Activated CD4-positive, alpha-beta memory T cell treated with anti-CD3 and anti-CD28 coated beads, Interleukin-2, amount 10 ng/mL, durations not matched to agents 7 days and 5 days (primary cell): Measurements from ENCODE around the gene FCAMR. TPM values are rescaled to one million over a fixed set of nuclear protein-coding genes. Genes with fewer than 3 reads are reported as not detected.

Source experiments
- CTCF ChIA-PET: fragments of 350-600 bp; sonication (Branson Sonifier 250); formaldehyde crosslinking; loops from one replicate; lab custom pipeline; 2021; ENCODE audit warnings: antibody characterized with exemption, inconsistent platforms; lab: Charles Lee
- POLR2A ChIA-PET: fragments of 350-600 bp; sonication (Branson Sonifier 250); formaldehyde crosslinking; loops from one replicate; lab custom pipeline; 2021; ENCODE audit warnings: antibody characterized with exemption; lab: Charles Lee
- DNase-seq: peaks from one replicate; pipeline ENCODE4 v3.0.0-alpha.2; 2020
- H3K27ac Mint-ChIP-seq: one replicate; pipeline ENCODE4 v1.8.0; 2021; ENCODE audit warnings: mild to moderate bottlenecking, mixed read lengths
- H3K27me3 Mint-ChIP-seq: one replicate; pipeline ENCODE4 v1.8.0; 2021; ENCODE audit warnings: mixed read lengths
- H3K36me3 Mint-ChIP-seq: one replicate; pipeline ENCODE4 v1.8.0; 2021; ENCODE audit warnings: low read depth, mixed read lengths
- H3K4me1 Mint-ChIP-seq: one replicate; pipeline ENCODE4 v1.8.0; 2021; ENCODE audit warnings: mixed read lengths
- H3K4me3 Mint-ChIP-seq: one replicate; pipeline ENCODE4 v1.8.0; 2021; ENCODE audit warnings: mild to moderate bottlenecking, mixed read lengths
- H3K9me3 Mint-ChIP-seq: one replicate; pipeline ENCODE4 v1.8.0; 2021; ENCODE audit warnings: mixed read lengths
- total RNA-seq, 2 experiments: library from RNA; stranded (reverse); gene quantifications; one replicate each; pipeline ENCODE4 v1.2.3, GENCODE V29; 2021

Gene FCAMR
- total RNA-seq, 2 experiments from 2014 or later, result not detected

GRCh38 chr1:206963740-206964139 is 6.5 kb downstream of the FCAMR start:
- Mint-ChIP-seq H3K36me3 (no peaks in the 10 kb centered on the region), H3K9me3 (no peaks in the 10 kb centered on the region), H3K4me3 (no peak overlapping the region), H3K27ac (no peak overlapping the region), H3K27me3 (no peaks in the 10 kb centered on the region), H3K4me1 (peaks cover 42% of the 10 kb centered on the region)
- CTCF ChIA-PET, result interaction anchor here (1.6 kb wide), 1 partner anchor 10 kb away, joined by 5 read pairs; no protein-coding TSS in a partner anchor
- POLR2A ChIA-PET, result no interaction called here
- DNase-seq, result no peak

DNA sequence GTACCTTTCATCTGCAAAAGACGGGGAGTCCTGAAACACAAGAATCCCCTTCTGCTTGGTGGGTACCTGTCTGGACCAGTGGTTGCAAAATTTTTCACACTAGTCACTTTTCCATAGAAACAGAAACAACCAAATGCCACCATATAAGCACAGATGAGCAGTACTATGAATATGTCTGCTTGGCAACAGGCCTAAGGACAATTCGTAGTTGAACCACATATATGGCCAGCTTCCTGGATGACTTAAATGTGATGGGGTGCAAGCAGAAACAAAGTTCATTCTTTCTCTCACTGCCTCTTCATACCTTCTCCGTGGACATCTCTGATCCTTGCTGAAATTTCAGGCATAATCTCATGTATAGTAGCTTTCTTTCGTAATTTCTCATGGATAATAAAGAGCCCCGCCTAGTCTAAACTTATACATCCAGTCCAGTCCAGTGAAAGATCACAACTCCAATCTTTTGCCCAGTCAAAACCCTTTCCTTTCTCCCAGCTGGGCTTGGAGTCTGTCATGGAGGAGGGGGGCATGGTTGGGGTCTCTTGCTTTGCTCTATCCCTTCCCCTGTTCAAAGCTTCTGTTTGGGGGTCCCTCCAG is 7.0 kb downstream of the FCAMR start:
- no peak for DNase-seq
- Mint-ChIP-seq H3K4me3 (no peak overlapping the region), H3K27ac (no peak overlapping the region), H3K4me1 (peaks cover 38% of the 10 kb centered on the region), H3K36me3 (no peaks in the 10 kb centered on the region), H3K9me3 (no peaks in the 10 kb centered on the region), H3K27me3 (no peaks in the 10 kb centered on the region)
- ChIA-PET POLR2A (interaction anchor here (1.2 kb wide), 1 partner anchor 359 kb away, joined by 4 read pairs; the partner anchor contains the start of gene CD55), CTCF (interaction anchor here (1.6 to 2.1 kb wide), 4 partner anchors 9 to 51 kb away, joined by 4 to 6 read pairs (median 5); no protein-coding TSS in a partner anchor)

GRCh38 chr1:206962272-206962671 is 8.0 kb downstream of the FCAMR start:
- POLR2A ChIA-PET, result interaction anchor here (1.2 kb wide), 1 partner anchor 359 kb away, joined by 4 read pairs; the partner anchor contains the start of gene CD55
- H3K4me3 Mint-ChIP-seq, result no peak overlapping the region
- peak overlapping the region; percentile 17 for H3K27ac Mint-ChIP-seq
- no peaks in the 10 kb centered on the region for H3K27me3 Mint-ChIP-seq
- peak; percentile 23 for DNase-seq
- no peaks in the 10 kb centered on the region for H3K9me3 Mint-ChIP-seq
- peaks cover 29% of the 10 kb centered on the region for H3K4me1 Mint-ChIP-seq
- no peaks in the 10 kb centered on the region for H3K36me3 Mint-ChIP-seq
- CTCF ChIA-PET, result interaction anchor here (1.0 to 2.1 kb wide), 6 partner anchors 8 to 247 kb away, joined by 3 to 6 read pairs (median 5); no protein-coding TSS in a partner anchor

DNA sequence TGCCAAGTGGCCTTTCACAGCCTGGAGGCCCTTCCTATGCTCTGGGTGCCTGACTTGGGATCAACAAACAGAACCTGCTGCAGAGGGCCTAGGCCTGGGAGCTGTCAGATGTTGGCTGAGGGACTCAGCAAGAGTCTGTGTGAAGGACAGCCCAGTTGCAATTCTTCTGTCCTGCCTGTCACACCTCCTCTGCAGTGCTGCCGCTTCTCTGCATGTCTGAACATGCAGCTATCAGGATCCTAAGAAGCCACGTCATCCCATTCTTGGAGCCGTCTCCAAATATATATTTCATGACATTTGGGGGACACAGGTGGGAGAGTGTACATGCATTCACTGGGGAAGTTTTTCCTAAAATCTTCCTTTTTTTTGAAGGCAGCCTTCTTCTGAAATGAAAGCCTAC is 8.6 kb downstream of the FCAMR start:
- ChIA-PET POLR2A (no interaction called here), CTCF (interaction anchor here (1.0 to 2.1 kb wide), 5 partner anchors 21 to 246 kb away, joined by 3 to 6 read pairs (median 5); no protein-coding TSS in a partner anchor)
- H3K4me1 Mint-ChIP-seq, result peaks cover 23% of the 10 kb centered on the region
- no peaks in the 10 kb centered on the region for H3K27me3 Mint-ChIP-seq
- no peaks in the 10 kb centered on the region for H3K9me3 Mint-ChIP-seq
- no peak overlapping the region for H3K27ac Mint-ChIP-seq
- H3K36me3 Mint-ChIP-seq, result no peaks in the 10 kb centered on the region
- H3K4me3 Mint-ChIP-seq, result no peak overlapping the region
- DNase-seq, result no peak

DNA sequence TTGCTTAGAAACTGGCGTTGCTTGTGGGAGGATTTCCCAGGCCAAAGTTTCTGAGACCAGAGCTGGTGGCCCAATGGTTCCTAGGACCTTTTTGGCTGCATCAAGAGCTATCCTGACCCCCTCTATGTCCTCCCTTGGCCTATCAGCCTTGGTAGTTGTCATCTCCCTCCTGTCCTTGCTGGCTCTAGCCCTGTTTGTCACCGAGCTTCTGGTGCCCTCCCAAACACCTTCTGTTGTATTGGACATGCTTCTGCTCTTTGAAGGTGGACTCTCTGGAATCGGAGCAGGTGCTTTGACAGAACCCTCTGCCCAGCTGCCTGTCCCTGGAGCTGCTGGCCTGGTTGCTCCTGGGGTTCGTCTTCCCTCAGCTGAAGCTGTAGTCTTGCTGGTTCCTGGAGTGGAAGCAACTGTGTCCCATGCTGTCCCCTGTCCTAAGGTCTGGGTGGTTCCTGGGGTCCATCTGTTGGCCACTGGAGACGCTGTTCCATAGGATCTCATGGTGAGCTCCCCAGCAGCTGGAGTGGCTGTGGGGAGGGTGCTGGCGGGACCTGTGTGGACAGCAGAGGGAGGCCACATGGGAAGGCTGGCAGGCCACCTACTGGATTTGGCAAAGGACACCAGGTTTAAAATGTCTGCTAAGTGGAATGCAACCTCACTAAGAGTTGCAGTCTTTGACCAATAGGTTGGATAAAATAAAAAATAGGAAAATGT is 9.4 kb downstream of the FCAMR start:
- POLR2A ChIA-PET, result no interaction called here
- no peaks in the 10 kb centered on the region for H3K36me3 Mint-ChIP-seq

GRCh38 chr1:206958144-206958543 is 12.1 kb downstream of the FCAMR start:
- CTCF ChIA-PET, result interaction anchor here (0.7 to 1.0 kb wide), 2 partner anchors 23 to 24 kb away, joined by 3 read pairs; no protein-coding TSS in a partner anchor
- no peaks in the 10 kb centered on the region for H3K36me3 Mint-ChIP-seq
- H3K4me1 Mint-ChIP-seq, result peaks cover 30% of the 10 kb centered on the region
- H3K9me3 Mint-ChIP-seq, result no peaks in the 10 kb centered on the region
- no peaks in the 10 kb centered on the region for H3K27me3 Mint-ChIP-seq
- POLR2A ChIA-PET, result interaction anchor here (1.0 kb wide), 1 partner anchor 11 kb away, joined by 3 read pairs; no protein-coding TSS in a partner anchor
- DNase-seq, result no peak
- no peak overlapping the region for H3K27ac Mint-ChIP-seq
- H3K4me3 Mint-ChIP-seq, result no peak overlapping the region

More for the DNA sequence above, 9.4 kb downstream of the FCAMR start:
- Mint-ChIP-seq H3K9me3 (no peaks in the 10 kb centered on the region), H3K27me3 (no peaks in the 10 kb centered on the region), H3K27ac (no peak overlapping the region), H3K4me1 (peaks cover 20% of the 10 kb centered on the region), H3K4me3 (no peak overlapping the region)
- no peak for DNase-seq
- CTCF ChIA-PET, result no interaction called here

DNA sequence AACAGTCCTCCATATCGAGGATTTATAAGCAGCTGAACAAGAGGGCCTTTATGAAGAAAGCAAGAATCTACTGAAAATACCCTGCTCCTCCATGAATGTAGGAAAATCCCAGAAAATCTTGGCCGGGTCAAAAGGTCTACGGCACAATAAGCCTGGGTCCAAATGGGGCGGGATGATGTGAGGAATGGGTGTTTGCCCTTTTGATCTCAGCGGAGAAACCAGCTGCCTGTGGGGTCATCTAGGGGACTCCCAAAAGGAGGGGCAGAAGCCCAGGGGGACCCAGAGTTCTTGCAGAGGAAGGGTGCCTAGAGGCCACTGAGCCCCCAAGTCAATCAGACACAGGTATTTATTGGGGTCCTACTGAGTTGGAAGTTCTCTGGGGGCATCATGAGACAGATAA is 12.6 kb downstream of the FCAMR start:
- H3K9me3 Mint-ChIP-seq, result no peaks in the 10 kb centered on the region
- peaks cover 26% of the 10 kb centered on the region for H3K4me1 Mint-ChIP-seq
- no peaks in the 10 kb centered on the region for H3K27me3 Mint-ChIP-seq
- DNase-seq, result no peak
- no peak overlapping the region for H3K4me3 Mint-ChIP-seq
- POLR2A ChIA-PET, result no interaction called here
- H3K36me3 Mint-ChIP-seq, result no peaks in the 10 kb centered on the region
- CTCF ChIA-PET, result interaction anchor here (1.0 kb wide), 1 partner anchor 22 kb away, joined by 3 read pairs; no protein-coding TSS in a partner anchor
- H3K27ac Mint-ChIP-seq, result no peak overlapping the region

- Mint-ChIP-seq H3K27ac (no peak overlapping the region), H3K4me1 (peaks cover 15% of the 10 kb centered on the region), H3K4me3 (no peak overlapping the region), H3K9me3 (no peaks in the 10 kb centered on the region), H3K36me3 (no peaks in the 10 kb centered on the region), H3K27me3 (no peaks in the 10 kb centered on the region)
- ChIA-PET CTCF (interaction anchor here (1.3 kb wide), 1 partner anchor 44 kb away, joined by 5 read pairs; no protein-coding TSS in a partner anchor), POLR2A (interaction anchor here (0.9 kb wide), 1 partner anchor 35 kb away, joined by 3 read pairs; no protein-coding TSS in a partner anchor)
- no peak for DNase-seq
These were observed 14.5 kb downstream of the FCAMR start for GRCh38 chr1:206955476-206956451.

DNA sequence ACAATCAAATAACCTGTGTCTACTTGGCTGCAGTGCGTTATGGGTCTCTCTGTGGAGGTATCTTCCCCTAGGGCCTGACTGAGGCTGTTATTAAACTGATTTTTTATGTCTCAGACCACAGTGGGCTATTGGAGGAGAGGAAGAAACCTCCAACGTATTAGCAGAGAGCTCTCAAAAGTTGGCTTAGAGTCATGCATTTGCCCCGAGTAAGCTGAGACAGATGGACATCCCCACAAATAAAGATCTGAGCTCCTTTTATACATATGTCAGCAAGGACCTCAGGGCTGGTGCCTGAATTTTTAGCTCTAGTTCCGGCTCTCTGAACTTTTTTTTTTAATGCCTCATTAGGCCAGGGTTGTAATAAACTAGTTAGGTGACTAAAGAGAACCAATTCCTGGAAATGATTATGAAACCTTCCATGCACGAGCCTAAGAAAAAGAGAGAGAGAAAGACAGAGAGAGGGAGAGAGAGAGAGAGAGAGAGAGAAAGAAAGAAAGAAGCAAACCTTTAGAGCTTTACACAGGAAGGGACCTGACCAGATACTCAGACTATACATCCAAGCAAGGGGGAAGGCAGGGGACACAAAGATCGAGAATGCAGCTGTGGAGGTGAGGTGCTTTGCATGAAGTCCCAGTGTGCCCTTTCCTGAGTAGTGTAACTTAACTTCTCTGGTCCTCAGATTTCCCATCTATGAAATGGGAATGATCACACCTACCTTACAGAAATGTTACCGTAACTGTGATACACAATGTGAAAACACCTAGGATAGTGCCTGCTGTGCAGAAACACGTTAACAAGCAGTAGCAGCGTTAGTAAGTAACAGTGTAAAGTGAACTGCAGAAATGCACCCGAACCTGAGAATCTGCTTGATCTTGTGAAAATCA is 15.6 kb downstream of the FCAMR start:
- POLR2A ChIA-PET, result interaction anchor here (0.7 to 0.9 kb wide), 3 partner anchors 11 to 33 kb away, joined by 3 read pairs; no protein-coding TSS in a partner anchor
- no peak overlapping the region for H3K27ac Mint-ChIP-seq
- CTCF ChIA-PET, result interaction anchor here (1.1 to 1.3 kb wide), 3 partner anchors 8 to 43 kb away, joined by 5 read pairs; no protein-coding TSS in a partner anchor

DNA sequence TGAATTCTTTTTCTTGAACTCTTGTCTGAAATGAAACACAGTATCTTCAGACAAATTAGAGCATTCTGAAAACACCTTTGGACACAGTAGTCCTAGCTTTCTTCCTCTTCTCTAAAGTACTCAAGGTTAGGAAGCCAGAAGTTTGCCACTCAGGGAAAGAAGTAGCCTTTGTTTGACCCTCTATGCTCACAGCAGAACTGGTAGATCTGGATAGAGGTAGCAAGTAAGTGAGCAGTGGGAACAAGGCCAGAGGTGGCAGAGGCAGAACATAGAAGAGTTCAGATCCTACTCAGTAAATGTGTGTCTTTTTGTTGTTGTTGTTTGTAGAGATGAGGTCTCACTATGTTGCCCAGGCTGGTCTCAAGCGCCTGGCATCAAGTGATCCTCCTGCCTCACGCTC is 16.6 kb downstream of the FCAMR start:
- Mint-ChIP-seq H3K4me1 (peaks cover 15% of the 10 kb centered on the region), H3K27ac (no peak overlapping the region), H3K4me3 (no peak overlapping the region), H3K27me3 (peaks cover 2% of the 10 kb centered on the region), H3K9me3 (no peaks in the 10 kb centered on the region), H3K36me3 (no peaks in the 10 kb centered on the region)
- DNase-seq, result no peak
- ChIA-PET CTCF (interaction anchor here (1.1 to 1.3 kb wide), 2 partner anchors 9 to 20 kb away, joined by 5 read pairs; no protein-coding TSS in a partner anchor), POLR2A (no interaction called here)

More for the DNA sequence above, 15.6 kb downstream of the FCAMR start:
- Mint-ChIP-seq H3K36me3 (no peaks in the 10 kb centered on the region), H3K4me1 (peaks cover 15% of the 10 kb centered on the region), H3K4me3 (no peak overlapping the region), H3K27me3 (no peaks in the 10 kb centered on the region), H3K9me3 (no peaks in the 10 kb centered on the region)
- no peak for DNase-seq

GRCh38 chr1:206953126-206953525 is 17.1 kb downstream of the FCAMR start:
- ChIA-PET POLR2A (no interaction called here), CTCF (no interaction called here)
- Mint-ChIP-seq H3K27me3 (peaks cover 2% of the 10 kb centered on the region), H3K36me3 (no peaks in the 10 kb centered on the region), H3K4me1 (peaks cover 15% of the 10 kb centered on the region), H3K9me3 (no peaks in the 10 kb centered on the region), H3K4me3 (no peak overlapping the region), H3K27ac (no peak overlapping the region)
- DNase-seq, result no peak
